Amygdala (tissue), 56 donors: ENCODE data around the gene RNASEH2B.
A peak's percentile ranks its signal among the peaks of the same experiment; 100 is the strongest.

Source experiments
- DNase-seq, 56 donors: peaks; one replicate each; lab custom pipeline; 2025; lab: John Stamatoyannopoulos, UW

Gene RNASEH2B

DNA sequence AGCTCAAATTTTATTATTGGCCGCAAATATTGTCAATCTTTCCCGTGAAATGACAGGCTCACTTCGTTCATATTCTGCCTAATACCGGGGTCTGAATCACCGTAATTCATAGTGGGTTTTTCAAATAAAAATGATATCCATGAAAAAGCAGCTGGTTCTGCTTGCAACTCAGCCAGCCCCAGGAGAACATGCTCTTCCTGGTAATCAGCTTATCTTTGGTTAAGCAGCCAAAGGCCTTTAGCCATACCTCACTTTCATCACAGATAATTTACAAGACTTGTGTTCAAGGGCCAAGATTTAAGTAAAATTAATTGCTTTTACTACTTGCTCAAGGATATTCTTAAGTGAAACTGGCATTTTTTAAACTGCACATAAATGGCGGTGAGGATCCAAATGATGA is 22.5 kb downstream of the RNASEH2B start:
- no peak for DNase-seq

DNA sequence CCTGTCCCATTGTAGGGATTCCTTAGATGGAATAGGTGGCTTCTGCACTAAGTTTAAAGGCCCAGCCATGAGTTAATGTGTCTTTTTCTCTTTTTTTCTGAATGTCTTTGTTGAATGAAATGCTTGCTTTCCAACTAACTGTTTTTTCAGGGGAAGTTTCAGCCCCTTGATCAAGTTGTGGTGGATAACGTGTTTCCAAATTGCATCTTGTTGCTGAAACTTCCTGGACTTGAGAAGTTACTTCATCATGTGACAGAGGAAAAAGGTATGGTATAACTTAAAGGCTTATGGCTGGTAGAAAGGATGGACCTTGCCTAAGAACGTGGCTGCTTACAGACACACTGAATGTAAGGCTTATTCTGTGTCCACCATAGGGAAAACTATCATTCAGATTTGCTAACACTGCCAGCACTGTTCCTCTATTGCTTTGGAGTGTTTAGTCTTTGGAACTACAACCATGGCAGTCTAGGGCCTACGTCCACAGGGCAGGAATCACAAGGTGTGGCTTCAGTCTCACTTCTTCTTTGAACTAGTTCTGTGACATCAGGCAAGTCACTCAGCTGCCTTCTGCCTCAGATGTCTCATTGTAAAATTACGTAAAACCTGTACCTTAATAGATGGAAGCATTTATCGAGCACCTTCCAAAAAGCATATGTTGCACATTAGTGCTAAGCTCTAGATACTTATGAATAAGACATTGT is 25.3 kb downstream of the RNASEH2B start:
- DNase-seq, result no peak

DNA sequence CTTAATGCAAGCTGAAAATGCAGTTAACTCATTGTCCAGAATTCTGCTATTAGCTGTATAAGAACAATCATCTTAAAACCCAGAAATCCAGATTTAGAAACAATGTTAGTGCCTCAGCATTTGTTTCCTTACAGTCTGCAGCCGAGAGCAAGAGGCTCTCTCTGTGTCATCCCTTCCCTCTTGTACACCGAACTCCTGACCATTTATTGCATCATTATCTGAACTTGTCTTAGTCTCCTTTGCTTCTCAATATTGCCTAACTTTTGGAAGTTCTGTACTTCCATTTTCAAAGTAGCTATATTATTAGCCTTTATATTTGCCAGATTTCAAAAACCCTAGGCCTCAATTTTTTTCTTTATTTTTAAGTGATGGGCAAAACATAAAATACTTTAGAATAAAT is 27.1 kb downstream of the RNASEH2B start:
- no peak for DNase-seq

GRCh38 chr13:50940509-50940908 is 30.9 kb downstream of the RNASEH2B start:
- no peak for DNase-seq

GRCh38 chr13:50941146-50941545 is 31.6 kb downstream of the RNASEH2B start:
- no peak for DNase-seq

- DNase-seq, result no peak
Observed at GRCh38 chr13:50942630-50943311, 33.2 kb downstream of the RNASEH2B start.

DNA sequence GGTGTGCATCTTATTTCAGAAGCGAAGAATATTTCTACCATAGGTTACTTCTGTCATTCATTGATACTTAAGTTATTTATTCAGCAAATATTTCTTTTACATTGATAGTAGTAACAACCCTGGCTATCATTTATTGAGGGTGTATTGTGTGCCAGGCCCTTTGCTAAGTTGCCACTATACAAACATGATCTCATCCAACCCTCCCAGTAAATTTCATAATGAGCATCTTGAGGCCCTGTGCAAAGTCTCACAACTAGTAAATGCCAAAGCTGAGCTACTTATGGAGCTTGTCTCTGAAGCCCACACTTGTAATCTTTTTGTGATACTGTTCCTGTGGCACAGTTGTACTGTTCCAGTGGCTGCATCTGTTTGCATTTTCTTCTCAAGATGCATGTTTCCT is 36.1 kb downstream of the RNASEH2B start:
- no peak for DNase-seq

DNA sequence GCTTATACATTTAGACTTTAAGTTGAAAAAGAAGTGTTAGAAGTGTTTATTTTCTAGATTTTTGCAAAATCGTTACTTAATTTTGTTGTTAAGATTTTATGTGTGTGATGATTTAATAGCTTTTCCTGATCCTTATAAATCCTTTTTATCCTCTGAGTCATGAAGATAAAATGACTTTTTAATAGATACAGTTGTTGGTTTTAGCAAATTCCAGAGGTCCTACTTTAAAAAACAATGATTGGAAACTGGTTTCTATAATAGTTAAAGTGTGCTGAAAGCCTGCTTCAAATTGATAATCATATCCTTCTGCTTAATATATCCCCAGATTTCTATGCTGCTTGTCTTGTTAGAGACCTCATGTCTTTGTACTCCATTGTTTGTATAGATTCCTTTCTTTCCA is 39.0 kb downstream of the RNASEH2B start:
- no peak for DNase-seq

- no peak for DNase-seq
Observed at GRCh38 chr13:50950849-50951248, 41.3 kb downstream of the RNASEH2B start.

GRCh38 chr13:50951366-50951765 is 41.8 kb downstream of the RNASEH2B start:
- no peak for DNase-seq

- DNase-seq, result no peak
Observed at GRCh38 chr13:50955241-50955640, 45.6 kb downstream of the RNASEH2B start.

DNA sequence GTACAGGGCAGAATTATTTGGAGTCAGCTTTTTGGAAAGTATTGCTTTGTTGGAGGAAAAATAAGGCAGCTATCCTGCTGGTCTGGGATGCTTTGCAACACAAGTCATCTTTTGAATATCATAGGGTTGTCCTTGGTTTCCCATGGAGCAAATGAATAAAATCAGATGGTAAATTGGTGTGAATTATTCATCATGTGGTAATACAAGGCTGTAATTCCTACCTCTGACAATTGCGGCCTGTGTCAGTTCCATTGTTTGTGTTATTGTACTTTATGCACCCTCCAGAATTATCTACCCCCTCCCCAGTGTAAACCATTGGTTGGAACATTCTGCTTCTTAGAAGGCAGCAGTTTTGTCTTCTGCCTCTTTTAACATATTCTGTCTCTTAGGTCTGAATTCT is 46.2 kb downstream of the RNASEH2B start:
- DNase-seq, result no peak

DNA sequence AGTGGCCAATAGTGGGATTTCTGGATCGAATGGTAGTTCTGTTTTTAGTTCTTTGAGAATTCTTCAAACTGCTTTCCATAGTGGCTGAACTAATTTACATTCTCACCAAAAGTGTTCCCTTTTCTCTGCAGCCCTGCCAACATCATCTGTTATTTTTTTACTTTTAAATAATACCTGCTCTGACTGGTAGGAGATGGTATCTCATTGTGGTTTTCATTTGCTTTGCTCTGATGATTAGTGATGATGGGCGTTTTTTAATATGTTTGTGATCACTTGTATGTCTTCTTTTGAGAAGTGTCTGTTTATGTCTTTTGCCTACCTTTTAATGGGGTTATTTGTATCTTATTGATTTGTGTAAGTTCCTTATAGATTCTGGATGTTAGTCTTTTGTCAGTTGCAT is 48.0 kb downstream of the RNASEH2B start:
- no peak for DNase-seq

GRCh38 chr13:50969691-50970090 is 60.1 kb downstream of the RNASEH2B start:
- DNase-seq, result no peak

DNA sequence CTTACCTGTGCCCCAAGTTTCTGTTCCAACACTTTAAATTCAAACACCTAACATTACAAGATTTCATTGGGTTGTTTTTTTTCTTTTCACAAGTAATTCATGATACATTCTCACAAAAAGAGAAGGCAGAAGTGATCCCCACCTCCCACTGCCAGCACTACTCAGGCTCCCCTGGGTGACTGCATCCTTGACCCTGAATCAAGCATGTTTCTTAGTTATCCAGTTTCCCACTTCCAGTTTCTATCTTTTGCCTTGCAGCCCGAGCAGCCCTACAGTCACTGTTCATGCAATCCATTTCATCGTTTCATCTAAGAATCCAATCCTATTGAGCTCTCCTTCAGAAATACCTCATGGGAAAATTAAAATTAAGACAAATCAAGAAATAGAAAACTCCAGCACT is 61.4 kb downstream of the RNASEH2B start:
- DNase-seq, result no peak

- DNase-seq, result no peak
Observed at GRCh38 chr13:50974268-50974667, 64.7 kb downstream of the RNASEH2B start.

- no peak for DNase-seq
Observed at GRCh38 chr13:50979187-50979586, 69.6 kb downstream of the RNASEH2B start.

DNA sequence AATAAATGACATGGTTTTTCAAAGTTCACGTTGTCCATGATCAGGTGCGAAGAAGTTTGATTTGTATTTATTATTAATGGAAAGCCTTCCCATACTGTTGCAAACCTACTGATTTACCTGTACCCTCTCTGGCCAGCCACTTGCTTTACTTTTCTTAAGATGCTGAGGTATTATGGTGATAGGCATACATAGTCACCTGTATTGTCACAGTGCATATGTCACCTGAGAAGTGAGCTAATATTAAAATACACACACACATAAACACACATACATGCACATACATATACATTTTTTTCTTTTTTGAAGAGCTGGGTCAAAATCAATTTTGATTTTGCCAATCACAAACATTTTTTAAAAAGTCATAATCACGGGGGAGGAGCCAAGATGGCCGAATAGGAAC is 72.1 kb downstream of the RNASEH2B start:
- no peak for DNase-seq

- peak in 2 of 56 donors; percentile 9 to 20 for DNase-seq
Observed at GRCh38 chr13:50989476-50989875, 79.9 kb downstream of the RNASEH2B start.

GRCh38 chr13:50990065-50990817 is 80.7 kb downstream of the RNASEH2B start:
- DNase-seq, result no peak

- DNase-seq, result peak in 39 of 56 donors; percentile 8 to 65 (median 41)
Observed at GRCh38 chr13:50990818-50991506, 81.4 kb downstream of the RNASEH2B start.
